BE2C (cell line): ENCODE results near the gene GTPBP1.

Experiments
- DNase-seq: peaks from one replicate; pipeline ENCODE4 v3.0.0-alpha.2; 2020
- H3K27me3 ChIP-seq: fragments of 250-450 bp; sonication (Bioruptor Pico); 2 replicates; pipeline ENCODE4 v1.5.1; 2020; ENCODE audit warnings: mild to moderate bottlenecking
- H3K36me3 ChIP-seq: fragments of 250-450 bp; sonication (Bioruptor Pico); 2 replicates; pipeline ENCODE4 v1.5.1; 2020; ENCODE audit warnings: mild to moderate bottlenecking
- H3K4me1 ChIP-seq: fragments of 250-450 bp; sonication (Bioruptor Pico); 2 replicates; pipeline ENCODE4 v1.5.1; 2020
- H3K4me3 ChIP-seq: 2 replicates; pipeline ENCODE4 v1.5.1; 2011; ENCODE audit warnings: low read depth, low read length
- H3K9me3 ChIP-seq: fragments of 250-450 bp; sonication (Bioruptor Pico); 2 replicates; pipeline ENCODE4 v1.5.1; 2020
- CTCF ChIP-seq: IDR thresholded peaks from 2 replicates; pipeline ENCODE4 v1.5.1; 2012; ENCODE audit warnings: mild to moderate bottlenecking, low read depth, low read length

GTPBP1 gene

GRCh38 chr22:38699784-38700183 is 6.0 kb upstream of the GTPBP1 start:
- no peaks in the 10 kb centered on the region for H3K27me3 ChIP-seq

GRCh38 chr22:38700270-38700788 is 5.4 kb upstream of the GTPBP1 start:
- Histone ChIP-seq H3K4me1 (peaks cover 6% of the 10 kb centered on the region), H3K9me3 (no peaks in the 10 kb centered on the region), H3K4me3 (peak overlapping the region; percentile 80), H3K27me3 (no peaks in the 10 kb centered on the region), H3K36me3 (no peaks in the 10 kb centered on the region; the same call in 1 of the 2 replicates)
- peak; percentile 83 for DNase-seq
- no peak for TF ChIP-seq CTCF

More at GRCh38 chr22:38699784-38700183, 6.0 kb upstream of the GTPBP1 start:
- peak overlapping the region; percentile 80 for H3K4me3 ChIP-seq
- TF ChIP-seq CTCF: no peak
- H3K9me3 ChIP-seq: no peaks in the 10 kb centered on the region
- H3K4me1 ChIP-seq: peaks cover 6% of the 10 kb centered on the region
- no peaks in the 10 kb centered on the region; the same call in 1 of the 2 replicates for H3K36me3 ChIP-seq
- DNase-seq: no peak

GRCh38 chr22:38700789-38701628 is 4.7 kb upstream of the GTPBP1 start, which contains the start of gene JOSD1:
TSS of gene JOSD1 (minus strand) at chr22:38700943. CDS start at chr22:38699987, 956 bp downstream.
- H3K4me1 ChIP-seq: peaks cover 6% of the 10 kb centered on the region
- DNase-seq: peak; percentile 94
- no peaks in the 10 kb centered on the region for H3K9me3 ChIP-seq
- H3K27me3 ChIP-seq: no peaks in the 10 kb centered on the region
- H3K4me3 ChIP-seq: peak within 1 kb of the TSS; percentile 80
- TF ChIP-seq CTCF: no peak
- H3K36me3 ChIP-seq: no peaks in the 10 kb centered on the region; the same call in 1 of the 2 replicates

GRCh38 chr22:38704654-38705234 is 1.0 kb upstream of the GTPBP1 start:
- Histone ChIP-seq H3K9me3 (no peaks in the 10 kb centered on the region), H3K4me3 (peak overlapping the region; percentile 48), H3K4me1 (peaks cover 6% of the 10 kb centered on the region; the same call in 1 of the 2 replicates), H3K27me3 (no peaks in the 10 kb centered on the region), H3K36me3 (peaks cover 2% of the 10 kb centered on the region)
- no peak for DNase-seq
- no peak for TF ChIP-seq CTCF

GRCh38 chr22:38706101-38706900 is 557 bp downstream of the GTPBP1 start:
- Histone ChIP-seq H3K27me3 (no peaks in the 10 kb centered on the region), H3K9me3 (no peaks in the 10 kb centered on the region), H3K36me3 (peaks cover 9% of the 10 kb centered on the region), H3K4me1 (peaks cover 6% of the 10 kb centered on the region; the same call in 1 of the 2 replicates), H3K4me3 (peak overlapping the region; percentile 95)
- TF ChIP-seq CTCF: no peak
- peak; percentile 43 for DNase-seq
